Omental fat pad (tissue), 4 donors: ENCODE measurements around the gene SACM1L. TPM values are rescaled to one million over a fixed set of nuclear protein-coding genes. Genes with fewer than 3 reads are reported as not detected.

ENCODE experiments used
- ATAC-seq: fragments of 150-250 bp; one replicate; pipeline ENCODE4 v1.9.1; 2016; ENCODE audit warnings: mild to moderate bottlenecking, moderate library complexity; ENCODE audit not compliant: low FRiP score
- DNase-seq: peaks from one replicate; pipeline ENCODE4 v3.0.0-alpha.2; 2019; ENCODE audit warnings: low spot score
- CTCF ChIP-seq, 3 donors: fragments of 450-650 bp; IDR thresholded peaks; one replicate each; pipeline ENCODE4 v1.5.1; 2016 to 2017; ENCODE audit warnings: antibody characterized with exemption in 3 of 3, mild to moderate bottlenecking in 3 of 3, moderate library complexity in 2 of 3
- total RNA-seq, 4 donors: library from RNA; depleted of rRNA; stranded (reverse); fragments of >200 nt; gene quantifications; one replicate each; pipeline ENCODE4 v1.1.0, GENCODE V29; 2016

SACM1L gene
- total RNA-seq, 4 donors from 2014 or later = 36.9 to 63.4 (median 49.5) TPM

- ATAC-seq (no peak), DNase-seq (no peak)
- TF ChIP-seq CTCF (IDR thresholded peaks at IDR 0.05) = no peak
These were observed 22.3 kb upstream of the SACM1L start for GRCh38 chr3:45666757-45667431.

GRCh38 chr3:45667569-45667934 is 21.6 kb upstream of the SACM1L start:
- peak; percentile 10 for ATAC-seq
- TF ChIP-seq CTCF (IDR thresholded peaks at IDR 0.05) = no peak
- no peak for DNase-seq

DNA sequence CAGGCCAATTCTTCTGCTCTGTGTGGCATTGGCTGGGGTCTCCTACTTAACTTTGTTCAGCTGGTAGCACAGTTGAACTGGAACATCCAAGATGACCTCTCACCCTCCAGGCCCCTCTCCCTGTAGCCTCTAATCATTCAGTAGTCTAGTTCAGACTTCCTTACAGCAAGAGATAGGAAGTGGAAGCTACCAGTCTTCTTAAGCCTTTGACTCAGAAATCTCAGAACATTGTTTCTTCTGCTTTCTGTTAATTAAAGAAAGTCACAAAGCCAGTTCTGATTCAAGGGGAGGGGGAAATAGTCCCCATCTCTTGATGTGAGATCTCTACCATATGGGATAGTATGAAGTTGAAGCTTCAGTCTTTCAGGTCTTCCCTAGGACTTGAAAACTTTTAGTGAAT is 18.8 kb upstream of the SACM1L start:
- DNase-seq (no peak), ATAC-seq (no peak)
- TF ChIP-seq CTCF (IDR thresholded peaks at IDR 0.05) = no peak

DNA sequence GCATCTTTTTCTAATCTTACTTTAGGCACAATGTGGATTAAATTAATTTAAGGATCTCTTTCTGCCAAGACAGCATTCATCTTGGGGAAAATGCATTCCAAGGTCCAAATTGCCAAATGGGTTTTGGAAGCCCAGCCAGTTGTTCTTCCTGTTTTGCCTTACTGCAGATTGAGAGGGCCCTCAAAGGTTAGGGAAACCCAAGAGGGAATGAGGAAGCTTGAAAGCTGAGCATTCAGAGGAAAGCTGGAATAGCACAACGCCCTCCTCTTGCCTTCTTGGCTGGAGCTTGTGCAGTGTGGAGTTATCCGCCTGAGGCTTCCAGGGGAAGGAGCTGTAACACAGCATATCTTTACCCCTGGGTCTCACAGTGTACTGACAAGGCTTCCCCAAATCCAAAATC is 18.2 kb upstream of the SACM1L start:
- DNase-seq (no peak), ATAC-seq (no peak)
- no peak for TF ChIP-seq CTCF (IDR thresholded peaks at IDR 0.05)

DNA sequence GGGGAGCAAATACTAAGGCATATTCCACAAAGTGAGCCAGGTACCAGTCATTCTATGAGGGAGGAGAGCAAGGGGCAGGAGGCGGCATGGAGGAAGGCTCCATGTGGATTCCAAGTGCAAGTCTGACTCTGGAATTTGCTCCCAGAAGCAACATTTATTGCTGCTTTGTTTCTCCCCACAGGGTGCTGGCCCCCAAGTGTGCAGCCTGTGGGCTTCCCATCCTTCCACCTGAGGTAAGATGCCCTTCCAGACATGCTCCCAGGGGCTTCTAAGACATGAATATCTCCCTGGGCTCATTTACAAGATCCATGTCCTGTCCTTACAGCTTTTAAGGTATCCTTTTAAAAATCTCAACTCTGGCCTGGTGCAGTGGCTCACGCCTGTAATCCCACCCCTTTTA is 15.9 kb upstream of the SACM1L start:
- no peak for DNase-seq
- no peak for TF ChIP-seq CTCF (IDR thresholded peaks at IDR 0.05)
- ATAC-seq = no peak

- ATAC-seq (peak; percentile 3), DNase-seq (no peak)
- no peak for TF ChIP-seq CTCF (IDR thresholded peaks at IDR 0.05)
These were observed 12.7 kb upstream of the SACM1L start for GRCh38 chr3:45676325-45677032.

- no peak for TF ChIP-seq CTCF (IDR thresholded peaks at IDR 0.05)
- peak; percentile 61 for ATAC-seq
- DNase-seq = no peak
These were observed 12.2 kb upstream of the SACM1L start for GRCh38 chr3:45677033-45677446.
